ENCODE results near the gene ZNF710.
"Not testable (repeated sequence)": the region's sequence is repeated elsewhere in the genome, so short reads cannot be mapped to it uniquely, and the experiment has no call there.

DNA sequence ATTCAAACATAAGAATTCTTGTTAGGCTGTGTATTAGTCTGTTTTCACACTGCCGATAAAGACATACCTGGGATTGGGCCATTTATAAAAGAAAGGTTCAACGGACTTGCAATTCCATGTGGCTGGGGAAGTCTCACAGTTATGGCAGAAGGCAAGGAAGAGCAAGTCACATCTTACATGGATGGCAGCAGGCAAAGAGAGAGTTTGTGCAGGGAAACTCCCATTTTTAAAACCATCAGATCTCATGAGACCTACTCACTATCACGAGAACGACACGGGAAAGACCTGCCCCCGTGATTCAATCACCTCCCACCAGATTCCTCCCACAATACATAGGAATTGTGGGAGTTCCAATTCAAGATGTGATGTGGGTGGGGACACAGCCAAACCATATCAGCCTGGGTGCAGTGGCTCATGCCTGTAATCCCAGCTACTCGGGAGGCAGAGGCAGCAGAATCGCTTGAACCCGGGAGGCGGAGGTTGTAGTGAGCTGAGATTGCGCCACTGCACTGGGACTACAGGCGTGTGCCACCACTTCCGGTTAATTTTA is 45.6 kb upstream of the ZNF710 start:
- TF ChIP-seq, protein P1, sequence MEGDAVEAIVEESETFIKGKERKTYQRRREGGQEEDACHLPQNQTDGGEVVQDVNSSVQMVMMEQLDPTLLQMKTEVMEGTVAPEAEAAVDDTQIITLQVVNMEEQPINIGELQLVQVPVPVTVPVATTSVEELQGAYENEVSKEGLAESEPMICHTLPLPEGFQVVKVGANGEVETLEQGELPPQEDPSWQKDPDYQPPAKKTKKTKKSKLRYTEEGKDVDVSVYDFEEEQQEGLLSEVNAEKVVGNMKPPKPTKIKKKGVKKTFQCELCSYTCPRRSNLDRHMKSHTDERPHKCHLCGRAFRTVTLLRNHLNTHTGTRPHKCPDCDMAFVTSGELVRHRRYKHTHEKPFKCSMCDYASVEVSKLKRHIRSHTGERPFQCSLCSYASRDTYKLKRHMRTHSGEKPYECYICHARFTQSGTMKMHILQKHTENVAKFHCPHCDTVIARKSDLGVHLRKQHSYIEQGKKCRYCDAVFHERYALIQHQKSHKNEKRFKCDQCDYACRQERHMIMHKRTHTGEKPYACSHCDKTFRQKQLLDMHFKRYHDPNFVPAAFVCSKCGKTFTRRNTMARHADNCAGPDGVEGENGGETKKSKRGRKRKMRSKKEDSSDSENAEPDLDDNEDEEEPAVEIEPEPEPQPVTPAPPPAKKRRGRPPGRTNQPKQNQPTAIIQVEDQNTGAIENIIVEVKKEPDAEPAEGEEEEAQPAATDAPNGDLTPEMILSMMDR (IDR thresholded peaks at IDR 0.05; ENCODE audit: low read depth, low read length, poor library complexity, severe bottlenecking): not testable (repeated sequence)
- TF ChIP-seq EZH2phosphoT487 (IDR thresholded peaks at IDR 0.05; ENCODE audit: borderline replicate concordance, low read length): not testable (repeated sequence)
